A549 (cell line): Measurements from ENCODE around the gene ASB14.

Experiments
- CEBPB ChIP-seq, 2 experiments: fragments of >200 bp in 1 of 2; sonication (Bioruptor Twin) in 1 of 2; formaldehyde crosslinking in 1 of 2; IDR thresholded peaks; 2 replicates each; pipeline ENCODE4 v1.6.1; 2012 to 2016
- CHD2 ChIP-seq: fragments of 150-350 bp; IDR thresholded peaks from 2 replicates; pipeline ENCODE4 v1.6.1; 2014; ENCODE audit warnings: low read length; ENCODE audit not compliant: partially characterized antibody
- EP300 ChIP-seq, 2 experiments: fragments of >200 bp; sonication (Bioruptor Twin); formaldehyde crosslinking; IDR thresholded peaks; 2 replicates in 1 of 2; 3 replicates in 1 of 2; pipeline ENCODE4 v1.6.1; 2016 to 2017
- MAFK ChIP-seq: fragments of 450-650 bp; IDR thresholded peaks from 2 replicates; pipeline ENCODE4 v1.6.1; 2014; ENCODE audit not compliant: partially characterized antibody
- NPAS2 ChIP-seq: fragments of 250-450 bp; sonication (Bioruptor Pico); IDR thresholded peaks from 2 replicates; pipeline ENCODE4 v1.8.0; 2022; ENCODE audit warnings: mild to moderate bottlenecking, moderate library complexity, borderline replicate concordance
- POLR2A ChIP-seq: IDR thresholded peaks from 2 replicates; pipeline ENCODE4 v1.6.1; 2012; ENCODE audit warnings: mild to moderate bottlenecking, low read length
- RAD21 ChIP-seq, 2 experiments: fragments of >200 bp in 1 of 2; sonication (Bioruptor Twin) in 1 of 2; formaldehyde crosslinking in 1 of 2; IDR thresholded peaks in 1 of 2; conservative IDR thresholded peaks in 1 of 2; 2 replicates in 1 of 2; 3 replicates in 1 of 2; pipeline ENCODE4 v1.6.1; 2012 to 2018; ENCODE audit warnings: inconsistent platforms in 1 of 2
- RCOR1 ChIP-seq: fragments of 150-350 bp; IDR thresholded peaks from 2 replicates; pipeline ENCODE4 v1.6.1; 2014; ENCODE audit warnings: antibody characterized with exemption, low read length, low read depth
- TFCP2L1 ChIP-seq: fragments of 250-450 bp; sonication (Bioruptor Pico); IDR thresholded peaks from 2 replicates; pipeline ENCODE4 v1.5.0; 2021; ENCODE audit warnings: mild to moderate bottlenecking
- ZNF302 ChIP-seq: fragments of 250-450 bp; sonication (Bioruptor Pico); IDR thresholded peaks from 2 replicates; pipeline ENCODE4 v1.9.0; 2021; ENCODE audit warnings: inconsistent platforms, mild to moderate bottlenecking, moderate library complexity
- ZSCAN20 ChIP-seq: fragments of 250-450 bp; sonication (Bioruptor Pico); IDR thresholded peaks from 2 replicates; pipeline ENCODE4 v1.8.0; 2022; ENCODE audit warnings: mild to moderate bottlenecking, moderate library complexity
- TF ChIP-seq, protein P1 (sequence below): fragments of >200 bp; sonication (Bioruptor Twin); formaldehyde crosslinking; IDR thresholded peaks from 3 replicates; pipeline ENCODE4 v1.5.1; 2016
- TF ChIP-seq, protein P2 (sequence below): fragments of 450-650 bp; IDR thresholded peaks from 2 replicates; pipeline ENCODE4 v1.6.1; 2014; ENCODE audit warnings: antibody characterized with exemption
- TF ChIP-seq, protein P3 (sequence below): fragments of 250-450 bp; sonication (Bioruptor Pico); IDR thresholded peaks from 2 replicates; pipeline ENCODE4 v1.5.0; 2021; ENCODE audit warnings: mild to moderate bottlenecking, moderate library complexity, borderline replicate concordance

DNA sequence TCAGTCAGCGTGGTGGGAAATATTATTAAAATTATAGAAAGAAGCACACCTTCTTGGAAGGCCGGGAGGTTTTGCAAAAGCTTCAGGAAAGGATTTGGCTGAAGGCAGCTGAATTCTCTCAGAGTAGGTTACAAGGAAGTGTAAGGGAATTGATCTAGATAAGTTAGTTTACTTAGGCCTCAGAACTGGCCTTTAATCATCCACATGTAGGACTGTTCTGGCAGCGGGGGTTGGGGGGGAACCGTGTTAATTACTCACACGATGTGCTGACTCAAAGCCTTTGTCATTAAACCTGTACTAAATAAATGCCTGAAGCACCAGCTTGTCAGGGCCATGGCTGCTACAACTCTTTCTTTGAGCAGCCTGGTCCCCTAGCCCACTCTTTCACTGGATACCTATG, 12.8 kb downstream of the ASB14 start:
- TF ChIP-seq TFCP2L1: no peak
- no peak for TF ChIP-seq CEBPB (IDR thresholded peaks at IDR 0.05)
- TF ChIP-seq CHD2: no peak
- TF ChIP-seq, protein P1, sequence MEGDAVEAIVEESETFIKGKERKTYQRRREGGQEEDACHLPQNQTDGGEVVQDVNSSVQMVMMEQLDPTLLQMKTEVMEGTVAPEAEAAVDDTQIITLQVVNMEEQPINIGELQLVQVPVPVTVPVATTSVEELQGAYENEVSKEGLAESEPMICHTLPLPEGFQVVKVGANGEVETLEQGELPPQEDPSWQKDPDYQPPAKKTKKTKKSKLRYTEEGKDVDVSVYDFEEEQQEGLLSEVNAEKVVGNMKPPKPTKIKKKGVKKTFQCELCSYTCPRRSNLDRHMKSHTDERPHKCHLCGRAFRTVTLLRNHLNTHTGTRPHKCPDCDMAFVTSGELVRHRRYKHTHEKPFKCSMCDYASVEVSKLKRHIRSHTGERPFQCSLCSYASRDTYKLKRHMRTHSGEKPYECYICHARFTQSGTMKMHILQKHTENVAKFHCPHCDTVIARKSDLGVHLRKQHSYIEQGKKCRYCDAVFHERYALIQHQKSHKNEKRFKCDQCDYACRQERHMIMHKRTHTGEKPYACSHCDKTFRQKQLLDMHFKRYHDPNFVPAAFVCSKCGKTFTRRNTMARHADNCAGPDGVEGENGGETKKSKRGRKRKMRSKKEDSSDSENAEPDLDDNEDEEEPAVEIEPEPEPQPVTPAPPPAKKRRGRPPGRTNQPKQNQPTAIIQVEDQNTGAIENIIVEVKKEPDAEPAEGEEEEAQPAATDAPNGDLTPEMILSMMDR: no peak
- no peak for TF ChIP-seq MAFK
- no peak for TF ChIP-seq NPAS2 (CRISPR knock-in tag)
- TF ChIP-seq ZNF302: no peak
- TF ChIP-seq, protein P2, sequence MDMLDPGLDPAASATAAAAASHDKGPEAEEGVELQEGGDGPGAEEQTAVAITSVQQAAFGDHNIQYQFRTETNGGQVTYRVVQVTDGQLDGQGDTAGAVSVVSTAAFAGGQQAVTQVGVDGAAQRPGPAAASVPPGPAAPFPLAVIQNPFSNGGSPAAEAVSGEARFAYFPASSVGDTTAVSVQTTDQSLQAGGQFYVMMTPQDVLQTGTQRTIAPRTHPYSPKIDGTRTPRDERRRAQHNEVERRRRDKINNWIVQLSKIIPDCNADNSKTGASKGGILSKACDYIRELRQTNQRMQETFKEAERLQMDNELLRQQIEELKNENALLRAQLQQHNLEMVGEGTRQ: no peak
- TF ChIP-seq RCOR1: no peak
- TF ChIP-seq ZSCAN20 (CRISPR knock-in tag): no peak
- TF ChIP-seq, protein P3, sequence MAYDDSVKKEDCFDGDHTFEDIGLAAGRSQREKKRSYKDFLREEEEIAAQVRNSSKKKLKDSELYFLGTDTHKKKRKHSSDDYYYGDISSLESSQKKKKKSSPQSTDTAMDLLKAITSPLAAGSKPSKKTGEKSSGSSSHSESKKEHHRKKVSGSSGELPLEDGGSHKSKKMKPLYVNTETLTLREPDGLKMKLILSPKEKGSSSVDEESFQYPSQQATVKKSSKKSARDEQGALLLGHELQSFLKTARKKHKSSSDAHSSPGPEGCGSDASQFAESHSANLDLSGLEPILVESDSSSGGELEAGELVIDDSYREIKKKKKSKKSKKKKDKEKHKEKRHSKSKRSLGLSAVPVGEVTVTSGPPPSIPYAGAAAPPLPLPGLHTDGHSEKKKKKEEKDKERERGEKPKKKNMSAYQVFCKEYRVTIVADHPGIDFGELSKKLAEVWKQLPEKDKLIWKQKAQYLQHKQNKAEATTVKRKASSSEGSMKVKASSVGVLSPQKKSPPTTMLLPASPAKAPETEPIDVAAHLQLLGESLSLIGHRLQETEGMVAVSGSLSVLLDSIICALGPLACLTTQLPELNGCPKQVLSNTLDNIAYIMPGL (CRISPR knock-in tag): no peak
- TF ChIP-seq EP300 (IDR thresholded peaks at IDR 0.05): no peak
- TF ChIP-seq POLR2A: no peak
- TF ChIP-seq RAD21 (conservative IDR thresholded peaks at IDR 0.05 in 1 of 2, IDR thresholded peaks at IDR 0.05 in 1 of 2): no peak
